Panc1 (cell line): Measurements from ENCODE around the gene GPX1. TPM values are rescaled to one million over a fixed set of nuclear protein-coding genes. Genes with fewer than 3 reads are reported as not detected.
A peak's percentile ranks its signal among the peaks of the same experiment; 100 is the strongest.

ENCODE experiments used
- ATAC-seq: fragments of 200-7000 bp; cut with Tn5 transposase; 2 replicates; pipeline ENCODE4 v1.9.1; 2020; ENCODE audit warnings: mild to moderate bottlenecking, moderate library complexity
- BruUV-seq: library from RNA; stranded (reverse); fragments of 400-500 nt; replicated peaks from 2 replicates; lab custom pipeline; 2021; lab: Mats Ljungman, UMichigan
- CTCF ChIA-PET: fragments of 300-600 bp; sonication (Branson Sonifier 250); formaldehyde crosslinking; loops from one replicate; lab custom pipeline; 2022; ENCODE audit warnings: antibody characterized with exemption; lab: Charles Lee
- POLR2A ChIA-PET: fragments of 300-600 bp; sonication (Branson Sonifier 250); formaldehyde crosslinking; loops from one replicate; lab custom pipeline; 2022; ENCODE audit warnings: antibody characterized with exemption; lab: Charles Lee
- DNase-seq: peaks from one replicate; pipeline ENCODE4 v3.0.0-alpha.2; 2010; ENCODE audit warnings: low read depth, low spot score
- H3K27ac ChIP-seq: 2 replicates; pipeline ENCODE4 v1.5.1; 2011; ENCODE audit warnings: mild to moderate bottlenecking, low read length, inconsistent platforms
- H3K27me3 ChIP-seq: fragments of 200-500 bp; sonication (Bioruptor generic); 2 replicates; pipeline ENCODE4 v1.6.0; 2014; ENCODE audit warnings: low read length, inconsistent platforms; ENCODE audit not compliant: control insufficient read depth, insufficient read depth
- H3K36me3 ChIP-seq: fragments of 200-500 bp; sonication (Bioruptor generic); 2 replicates; pipeline ENCODE4 v1.5.1; 2014; ENCODE audit warnings: inconsistent platforms, mild to moderate bottlenecking, low read length, moderate library complexity; ENCODE audit not compliant: control insufficient read depth, insufficient read depth
- H3K4me1 ChIP-seq: 2 replicates; pipeline ENCODE4 v1.5.1; 2011; ENCODE audit warnings: inconsistent platforms, mild to moderate bottlenecking, low read length, moderate library complexity; ENCODE audit not compliant: control insufficient read depth, insufficient read depth
- H3K4me3 ChIP-seq, 2 experiments: 2 replicates each; pipeline ENCODE4 v1.5.1; 2011 to 2012; ENCODE audit warnings: low read depth in 2 of 2, low read length in 2 of 2, mild to moderate bottlenecking in 2 of 2, inconsistent platforms in 1 of 2, moderate library complexity in 1 of 2
- H3K9me3 ChIP-seq: fragments of 200-500 bp; sonication (Bioruptor generic); 2 replicates; pipeline ENCODE4 v1.5.1; 2014; ENCODE audit warnings: low read depth, mild to moderate bottlenecking, inconsistent platforms, low read length, moderate library complexity; ENCODE audit not compliant: control insufficient read depth, insufficient read depth
- CTCF ChIP-seq: fragments of 450-650 bp; IDR thresholded peaks from 2 replicates; pipeline ENCODE4 v1.5.1; 2017; ENCODE audit warnings: mild to moderate bottlenecking
- POLR2AphosphoS5 ChIP-seq: IDR thresholded peaks from 2 replicates; pipeline ENCODE4 v1.6.1; 2012; ENCODE audit warnings: mild to moderate bottlenecking, low read depth, low read length, moderate library complexity
- SIN3A ChIP-seq: IDR thresholded peaks from 2 replicates; pipeline ENCODE4 v1.6.1; 2012; ENCODE audit warnings: low read depth, mild to moderate bottlenecking, low read length, moderate library complexity, borderline replicate concordance; ENCODE audit not compliant: insufficient read depth
- TCF7L2 ChIP-seq: IDR thresholded peaks from 2 replicates; pipeline ENCODE4 v1.6.1; 2011; ENCODE audit warnings: mild to moderate bottlenecking, low read depth, low read length, inconsistent platforms
- in situ Hi-C: cut with HindIII; loops from 2 replicates; pipeline ENCODE4 v1.10.0; 2016; ENCODE audit warnings: low sequenced_read_pairs, low pct_unique_long_range_greater_than_20kb
- intact Hi-C: fragments of 100-400 bp; cut with micrococcal nuclease; formaldehyde crosslinking; loops from one replicate; pipeline ENCODE4 v1.10.0; 2022; ENCODE audit not compliant: unreplicated experiment
- total RNA-seq: library from RNA; stranded (reverse); gene quantifications from one replicate; pipeline ENCODE4 v1.2.1, GENCODE V29; 2021; ENCODE audit not compliant: unreplicated experiment
- TF ChIP-seq, protein P1 (sequence below), 2 experiments: IDR thresholded peaks; 2 replicates each; pipeline ENCODE4 v1.6.1; 2011 to 2012; ENCODE audit warnings: low read depth in 2 of 2, control low read depth in 1 of 2, low read length in 1 of 2, mild to moderate bottlenecking in 1 of 2, moderate library complexity in 1 of 2; ENCODE audit not compliant: insufficient read depth in 1 of 2

The GPX1 gene
- total RNA-seq, 1 experiment from 2014 or later: 102 TPM

- no peak overlapping the region for H3K4me3 ChIP-seq
- DNase-seq (no peak), ATAC-seq (no peak)
- no peaks in the 10 kb centered on the region for H3K27me3 ChIP-seq
- no peak overlapping the region for H3K27ac ChIP-seq
- ChIA-PET POLR2A (no interaction called here), CTCF (no interaction called here)
- TF ChIP-seq CTCF (no peak), TCF7L2 (no peak), SIN3A (no peak), POLR2AphosphoS5 (no peak)
- TF ChIP-seq, protein P1, sequence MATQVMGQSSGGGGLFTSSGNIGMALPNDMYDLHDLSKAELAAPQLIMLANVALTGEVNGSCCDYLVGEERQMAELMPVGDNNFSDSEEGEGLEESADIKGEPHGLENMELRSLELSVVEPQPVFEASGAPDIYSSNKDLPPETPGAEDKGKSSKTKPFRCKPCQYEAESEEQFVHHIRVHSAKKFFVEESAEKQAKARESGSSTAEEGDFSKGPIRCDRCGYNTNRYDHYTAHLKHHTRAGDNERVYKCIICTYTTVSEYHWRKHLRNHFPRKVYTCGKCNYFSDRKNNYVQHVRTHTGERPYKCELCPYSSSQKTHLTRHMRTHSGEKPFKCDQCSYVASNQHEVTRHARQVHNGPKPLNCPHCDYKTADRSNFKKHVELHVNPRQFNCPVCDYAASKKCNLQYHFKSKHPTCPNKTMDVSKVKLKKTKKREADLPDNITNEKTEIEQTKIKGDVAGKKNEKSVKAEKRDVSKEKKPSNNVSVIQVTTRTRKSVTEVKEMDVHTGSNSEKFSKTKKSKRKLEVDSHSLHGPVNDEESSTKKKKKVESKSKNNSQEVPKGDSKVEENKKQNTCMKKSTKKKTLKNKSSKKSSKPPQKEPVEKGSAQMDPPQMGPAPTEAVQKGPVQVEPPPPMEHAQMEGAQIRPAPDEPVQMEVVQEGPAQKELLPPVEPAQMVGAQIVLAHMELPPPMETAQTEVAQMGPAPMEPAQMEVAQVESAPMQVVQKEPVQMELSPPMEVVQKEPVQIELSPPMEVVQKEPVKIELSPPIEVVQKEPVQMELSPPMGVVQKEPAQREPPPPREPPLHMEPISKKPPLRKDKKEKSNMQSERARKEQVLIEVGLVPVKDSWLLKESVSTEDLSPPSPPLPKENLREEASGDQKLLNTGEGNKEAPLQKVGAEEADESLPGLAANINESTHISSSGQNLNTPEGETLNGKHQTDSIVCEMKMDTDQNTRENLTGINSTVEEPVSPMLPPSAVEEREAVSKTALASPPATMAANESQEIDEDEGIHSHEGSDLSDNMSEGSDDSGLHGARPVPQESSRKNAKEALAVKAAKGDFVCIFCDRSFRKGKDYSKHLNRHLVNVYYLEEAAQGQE (IDR thresholded peaks at IDR 0.05; ENCODE audit: insufficient read depth in 1 of 2, low read depth in 2 of 2, low read length in 1 of 2): no peak
- no TSS peak for BruUV-seq
- intact Hi-C loops (no loop called here), in situ Hi-C loops (no loop called here)
- peaks cover 12% of the 10 kb centered on the region for H3K4me1 ChIP-seq
- peaks cover 3% of the 10 kb centered on the region for H3K36me3 ChIP-seq
- H3K9me3 ChIP-seq: no peaks in the 10 kb centered on the region
Measured at GRCh38 chr3:49362561-49362960, 4.4 kb upstream of the GPX1 start.

DNA sequence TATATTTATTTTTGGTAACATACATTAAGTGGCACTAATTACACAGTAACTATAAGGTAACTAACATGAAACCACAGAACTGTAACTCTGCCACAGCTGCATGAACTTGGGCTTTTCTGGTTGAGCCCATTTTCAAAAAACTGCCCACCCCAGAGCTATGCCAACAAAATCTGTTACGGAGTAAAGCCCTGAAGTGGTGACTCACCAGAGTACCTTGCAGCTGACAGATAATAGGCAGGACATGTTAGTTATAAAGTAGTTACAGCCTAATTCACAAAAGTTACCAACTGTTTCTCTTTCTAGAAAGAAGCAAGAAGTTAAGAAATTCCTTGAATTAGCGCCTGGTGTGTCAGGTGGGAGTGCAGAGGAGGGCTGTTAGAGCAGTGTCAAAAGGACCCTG lies 1.5 kb upstream of the GPX1 start:
- no TSS peak for BruUV-seq
- no peak for DNase-seq
- in situ Hi-C loops (no loop called here), intact Hi-C loops (no loop called here)
- Histone ChIP-seq H3K36me3 (peaks cover 3% of the 10 kb centered on the region), H3K4me3 (no peak overlapping the region), H3K4me1 (peaks cover 12% of the 10 kb centered on the region), H3K9me3 (no peaks in the 10 kb centered on the region), H3K27ac (peak overlapping the region; percentile 92), H3K27me3 (no peaks in the 10 kb centered on the region)
- ATAC-seq: no peak
- ChIA-PET CTCF (no interaction called here), POLR2A (no interaction called here)
- TF ChIP-seq CTCF: no peak
- no peak for TF ChIP-seq SIN3A
- TF ChIP-seq, protein P1 (IDR thresholded peaks at IDR 0.05; ENCODE audit: insufficient read depth in 1 of 2, low read depth in 2 of 2, low read length in 1 of 2): no peak
- no peak for TF ChIP-seq POLR2AphosphoS5
- no peak for TF ChIP-seq TCF7L2
